Epithelial cell of esophagus (primary cell): ENCODE measurements around the gene PXDN.

ENCODE experiments used
- DNase-seq: peaks from one replicate; pipeline ENCODE4 v3.0.0; 2010; ENCODE audit warnings: low read depth
- H3K4me3 ChIP-seq: 2 replicates; pipeline ENCODE4 v1.5.1; 2011; ENCODE audit warnings: mild to moderate bottlenecking, low read length, control low read depth
- TF ChIP-seq, protein P1 (sequence below): IDR thresholded peaks from 2 replicates; pipeline ENCODE4 v1.5.1; 2011; ENCODE audit warnings: low read depth, mild to moderate bottlenecking, low read length, control low read depth, inconsistent platforms; ENCODE audit not compliant: insufficient read depth; ENCODE audit errors: missing control alignments

Gene PXDN, protein sequence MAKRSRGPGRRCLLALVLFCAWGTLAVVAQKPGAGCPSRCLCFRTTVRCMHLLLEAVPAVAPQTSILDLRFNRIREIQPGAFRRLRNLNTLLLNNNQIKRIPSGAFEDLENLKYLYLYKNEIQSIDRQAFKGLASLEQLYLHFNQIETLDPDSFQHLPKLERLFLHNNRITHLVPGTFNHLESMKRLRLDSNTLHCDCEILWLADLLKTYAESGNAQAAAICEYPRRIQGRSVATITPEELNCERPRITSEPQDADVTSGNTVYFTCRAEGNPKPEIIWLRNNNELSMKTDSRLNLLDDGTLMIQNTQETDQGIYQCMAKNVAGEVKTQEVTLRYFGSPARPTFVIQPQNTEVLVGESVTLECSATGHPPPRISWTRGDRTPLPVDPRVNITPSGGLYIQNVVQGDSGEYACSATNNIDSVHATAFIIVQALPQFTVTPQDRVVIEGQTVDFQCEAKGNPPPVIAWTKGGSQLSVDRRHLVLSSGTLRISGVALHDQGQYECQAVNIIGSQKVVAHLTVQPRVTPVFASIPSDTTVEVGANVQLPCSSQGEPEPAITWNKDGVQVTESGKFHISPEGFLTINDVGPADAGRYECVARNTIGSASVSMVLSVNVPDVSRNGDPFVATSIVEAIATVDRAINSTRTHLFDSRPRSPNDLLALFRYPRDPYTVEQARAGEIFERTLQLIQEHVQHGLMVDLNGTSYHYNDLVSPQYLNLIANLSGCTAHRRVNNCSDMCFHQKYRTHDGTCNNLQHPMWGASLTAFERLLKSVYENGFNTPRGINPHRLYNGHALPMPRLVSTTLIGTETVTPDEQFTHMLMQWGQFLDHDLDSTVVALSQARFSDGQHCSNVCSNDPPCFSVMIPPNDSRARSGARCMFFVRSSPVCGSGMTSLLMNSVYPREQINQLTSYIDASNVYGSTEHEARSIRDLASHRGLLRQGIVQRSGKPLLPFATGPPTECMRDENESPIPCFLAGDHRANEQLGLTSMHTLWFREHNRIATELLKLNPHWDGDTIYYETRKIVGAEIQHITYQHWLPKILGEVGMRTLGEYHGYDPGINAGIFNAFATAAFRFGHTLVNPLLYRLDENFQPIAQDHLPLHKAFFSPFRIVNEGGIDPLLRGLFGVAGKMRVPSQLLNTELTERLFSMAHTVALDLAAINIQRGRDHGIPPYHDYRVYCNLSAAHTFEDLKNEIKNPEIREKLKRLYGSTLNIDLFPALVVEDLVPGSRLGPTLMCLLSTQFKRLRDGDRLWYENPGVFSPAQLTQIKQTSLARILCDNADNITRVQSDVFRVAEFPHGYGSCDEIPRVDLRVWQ (N-terminal part only)

DNA sequence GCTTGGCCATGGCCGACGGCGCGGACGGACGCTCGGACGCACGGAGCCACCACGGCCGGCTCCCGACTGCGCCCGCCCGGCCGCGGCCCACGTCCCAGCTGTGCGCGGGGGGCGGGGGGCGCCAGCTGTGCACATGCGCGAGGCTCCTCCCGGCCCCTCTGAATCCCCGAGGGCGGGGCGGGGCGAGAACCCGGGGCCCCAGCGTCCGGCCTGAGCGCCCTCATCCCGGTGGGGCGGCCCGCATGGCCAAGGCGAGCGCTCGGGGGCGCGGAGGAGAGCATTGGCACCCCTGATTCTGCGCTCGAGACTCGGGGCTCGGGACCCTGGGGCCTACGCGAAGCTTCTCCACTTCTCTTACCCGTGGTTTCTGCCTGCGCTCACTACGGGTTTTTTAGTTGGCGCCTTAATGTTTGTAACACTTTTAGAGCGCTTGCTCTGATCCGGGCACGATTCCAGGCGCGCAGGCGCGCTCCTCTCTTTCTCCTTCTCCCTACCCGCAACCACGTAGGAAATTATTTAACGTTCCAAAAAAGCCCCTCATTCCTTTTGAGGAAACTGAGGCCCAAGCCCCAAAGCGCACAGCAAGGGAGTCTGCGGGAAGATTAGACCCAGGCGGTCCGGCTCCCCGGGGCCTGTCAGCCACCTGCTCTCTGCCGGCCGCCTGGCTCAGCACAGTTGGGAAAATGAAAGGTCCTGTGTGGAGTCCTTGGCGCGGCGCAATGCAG is at the start of gene PXDN:
TSS of gene PXDN (minus strand) at position 70 of the 725 bp plus-strand sequence. CDS start at position 10, 60 bp downstream.
- peak; percentile 44 for DNase-seq
- peak within 1 kb of the TSS; percentile 59 for H3K4me3 ChIP-seq
- TF ChIP-seq, protein P1, sequence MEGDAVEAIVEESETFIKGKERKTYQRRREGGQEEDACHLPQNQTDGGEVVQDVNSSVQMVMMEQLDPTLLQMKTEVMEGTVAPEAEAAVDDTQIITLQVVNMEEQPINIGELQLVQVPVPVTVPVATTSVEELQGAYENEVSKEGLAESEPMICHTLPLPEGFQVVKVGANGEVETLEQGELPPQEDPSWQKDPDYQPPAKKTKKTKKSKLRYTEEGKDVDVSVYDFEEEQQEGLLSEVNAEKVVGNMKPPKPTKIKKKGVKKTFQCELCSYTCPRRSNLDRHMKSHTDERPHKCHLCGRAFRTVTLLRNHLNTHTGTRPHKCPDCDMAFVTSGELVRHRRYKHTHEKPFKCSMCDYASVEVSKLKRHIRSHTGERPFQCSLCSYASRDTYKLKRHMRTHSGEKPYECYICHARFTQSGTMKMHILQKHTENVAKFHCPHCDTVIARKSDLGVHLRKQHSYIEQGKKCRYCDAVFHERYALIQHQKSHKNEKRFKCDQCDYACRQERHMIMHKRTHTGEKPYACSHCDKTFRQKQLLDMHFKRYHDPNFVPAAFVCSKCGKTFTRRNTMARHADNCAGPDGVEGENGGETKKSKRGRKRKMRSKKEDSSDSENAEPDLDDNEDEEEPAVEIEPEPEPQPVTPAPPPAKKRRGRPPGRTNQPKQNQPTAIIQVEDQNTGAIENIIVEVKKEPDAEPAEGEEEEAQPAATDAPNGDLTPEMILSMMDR, result no peak

DNA sequence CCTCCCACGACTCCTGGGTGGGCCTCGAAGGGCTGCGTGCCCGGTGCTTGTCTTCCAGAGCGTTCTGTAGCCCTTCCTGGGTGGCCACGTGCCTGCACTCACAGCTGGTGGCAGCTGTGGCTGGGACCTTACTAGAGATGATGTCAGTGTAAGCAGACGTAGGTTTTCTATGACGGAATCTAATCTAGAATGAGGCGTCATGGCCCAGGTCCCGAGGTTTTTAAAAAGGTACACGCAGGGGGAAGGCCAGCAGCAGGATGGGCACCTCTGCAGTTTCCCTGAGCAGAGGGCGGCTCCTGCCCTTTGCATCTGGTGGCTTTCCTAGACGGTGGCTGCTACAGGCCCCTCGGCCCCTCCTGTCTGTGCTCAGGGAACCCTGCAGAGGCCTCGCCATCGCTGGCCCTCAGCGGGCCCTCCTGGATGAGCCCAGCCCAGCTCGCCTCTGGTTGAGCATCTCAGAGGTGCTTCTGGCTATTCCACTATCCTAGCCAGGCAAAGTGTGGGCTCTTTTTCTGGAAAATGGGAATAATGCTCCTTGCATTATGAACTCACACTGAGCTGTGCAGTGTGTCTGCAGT is 49.6 kb upstream of the PXDN start:
- H3K4me3 ChIP-seq, result no peak overlapping the region
- no peak for DNase-seq
- TF ChIP-seq, protein P1, result no peak

DNA sequence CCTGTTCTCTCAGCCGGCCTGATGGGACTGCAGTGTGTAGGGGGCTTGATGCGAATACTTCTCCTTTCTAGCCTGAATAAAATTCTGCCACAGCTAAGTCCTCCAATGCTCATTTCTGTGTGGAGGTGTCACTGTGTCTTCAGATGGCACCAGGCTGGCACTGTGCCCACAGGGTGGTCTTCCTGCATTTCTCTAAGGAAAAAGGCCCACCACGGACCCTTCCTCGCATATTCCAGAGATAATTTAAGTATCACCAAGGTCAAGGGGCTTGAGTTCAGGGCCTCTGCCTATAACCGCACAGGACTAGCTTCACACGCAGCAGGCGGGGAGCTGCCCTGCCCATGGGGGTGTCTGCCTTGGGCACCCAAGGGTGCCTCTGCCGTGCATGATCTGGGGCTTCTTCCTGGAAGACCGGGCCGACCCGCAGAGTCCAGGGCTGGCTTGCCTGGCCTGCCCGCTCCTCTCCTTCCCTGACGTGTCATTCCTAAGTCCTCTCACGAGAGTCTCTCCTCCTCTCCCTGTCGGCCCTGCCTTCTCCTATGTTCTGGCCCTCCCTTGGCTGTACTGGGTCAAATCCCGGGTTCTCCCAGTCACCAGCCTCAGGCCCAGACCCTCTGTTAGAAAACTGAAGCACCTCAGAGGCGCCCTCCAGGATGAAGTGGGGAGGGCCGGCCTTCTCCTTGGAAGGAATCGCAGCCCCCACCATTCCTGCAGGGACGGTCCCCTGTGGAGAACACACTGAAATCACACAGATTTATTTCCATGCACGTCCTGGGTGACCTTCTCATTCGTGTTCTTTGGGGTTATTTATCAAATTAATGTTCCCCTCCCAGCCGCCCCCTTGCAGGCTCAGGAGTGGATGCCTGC is 48.9 kb upstream of the PXDN start:
- no peak overlapping the region for H3K4me3 ChIP-seq
- no peak for DNase-seq
- TF ChIP-seq, protein P1, result no peak

DNA sequence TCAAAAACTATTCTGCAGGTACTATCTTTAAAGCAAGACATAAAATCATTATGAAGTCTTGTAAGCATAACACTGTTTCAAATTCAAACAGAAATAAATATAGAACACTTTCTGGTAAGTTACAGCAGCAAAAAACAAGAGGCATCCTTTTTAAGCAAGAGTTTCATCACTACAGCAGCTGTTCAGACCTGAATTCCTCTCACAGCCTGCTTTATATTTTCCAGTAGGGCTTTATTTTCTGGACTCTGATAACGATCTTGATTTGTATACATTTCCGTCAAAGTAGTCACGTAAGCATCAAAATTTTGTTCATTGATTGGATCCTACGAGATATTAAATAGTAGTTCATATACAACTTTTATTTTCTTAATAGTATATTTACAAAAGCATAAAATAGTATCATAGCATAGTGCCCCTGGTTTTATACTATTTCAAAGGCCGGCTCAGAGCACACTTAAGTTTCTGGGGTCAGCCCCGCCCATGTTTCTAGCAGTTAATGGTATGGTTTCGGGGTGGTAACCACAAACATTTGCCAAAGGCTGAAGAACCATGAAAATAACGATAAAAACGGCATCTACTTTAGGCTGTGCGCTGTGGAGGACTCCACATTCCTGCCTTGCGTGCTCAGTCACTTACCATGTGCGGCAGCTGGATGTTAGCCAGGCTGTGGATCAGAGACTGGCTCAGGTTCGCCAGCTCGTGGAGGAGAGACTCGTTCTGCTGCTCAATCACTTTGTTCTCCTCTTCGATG is 47.5 kb upstream of the PXDN start:
- TF ChIP-seq, protein P1, result no peak
- no peak overlapping the region for H3K4me3 ChIP-seq
- DNase-seq, result peak; percentile 4

DNA sequence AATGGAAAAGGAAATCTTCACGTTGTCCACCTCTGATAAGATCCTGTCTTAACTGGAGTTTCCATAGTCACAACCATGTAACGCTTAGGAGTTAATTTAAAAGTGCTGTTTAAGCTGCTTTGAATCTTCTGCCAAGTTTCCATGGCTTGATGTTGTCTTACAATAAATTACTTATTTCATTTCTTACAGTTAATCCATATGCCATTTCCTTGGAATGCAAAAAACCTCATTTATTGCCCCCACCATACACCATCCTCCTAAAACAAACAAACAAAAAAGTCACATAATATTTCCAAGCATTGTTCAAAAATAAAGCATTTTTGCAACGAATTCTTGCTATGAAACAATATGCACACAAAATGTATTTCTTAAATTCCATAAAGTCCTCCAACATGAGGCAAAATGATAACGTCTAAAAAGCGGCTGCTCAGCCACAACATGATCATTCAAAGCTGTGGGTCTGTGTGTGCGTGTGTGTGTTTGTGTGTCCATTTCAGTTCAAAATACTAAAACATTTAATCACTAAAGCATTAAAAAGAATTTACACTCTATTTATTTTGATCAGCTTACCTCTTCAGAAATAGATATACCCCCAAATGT is 46.8 kb upstream of the PXDN start:
- TF ChIP-seq, protein P1, result no peak
- no peak overlapping the region for H3K4me3 ChIP-seq
- DNase-seq, result no peak
